PC-3 (cell line): Measurements from ENCODE around the gene XPNPEP3.

Experiments used
- EZH2 ChIP-seq: fragments of 300-600 bp; sonication (generic); IDR thresholded peaks from one replicate; pipeline ENCODE4 v1.6.1; 2017; ENCODE audit warnings: antibody characterized with exemption, mild to moderate bottlenecking, low read length; ENCODE audit not compliant: unreplicated experiment
- EZH2phosphoT487 ChIP-seq: fragments of 300-600 bp; sonication (generic); IDR thresholded peaks from 2 replicates; pipeline ENCODE4 v1.6.1; 2018; ENCODE audit warnings: mild to moderate bottlenecking, antibody characterized with exemption, low read length, borderline replicate concordance
- TF ChIP-seq, protein P1 (sequence below): fragments of 300-600 bp; sonication (generic); conservative IDR thresholded peaks from 2 replicates; pipeline ENCODE4 v1.5.1; 2017; ENCODE audit warnings: antibody characterized with exemption, low read depth, mild to moderate bottlenecking, low read length

GRCh38 chr22:40855071-40855978 lies 1.6 kb upstream of the XPNPEP3 start:
- TF ChIP-seq, protein P1, sequence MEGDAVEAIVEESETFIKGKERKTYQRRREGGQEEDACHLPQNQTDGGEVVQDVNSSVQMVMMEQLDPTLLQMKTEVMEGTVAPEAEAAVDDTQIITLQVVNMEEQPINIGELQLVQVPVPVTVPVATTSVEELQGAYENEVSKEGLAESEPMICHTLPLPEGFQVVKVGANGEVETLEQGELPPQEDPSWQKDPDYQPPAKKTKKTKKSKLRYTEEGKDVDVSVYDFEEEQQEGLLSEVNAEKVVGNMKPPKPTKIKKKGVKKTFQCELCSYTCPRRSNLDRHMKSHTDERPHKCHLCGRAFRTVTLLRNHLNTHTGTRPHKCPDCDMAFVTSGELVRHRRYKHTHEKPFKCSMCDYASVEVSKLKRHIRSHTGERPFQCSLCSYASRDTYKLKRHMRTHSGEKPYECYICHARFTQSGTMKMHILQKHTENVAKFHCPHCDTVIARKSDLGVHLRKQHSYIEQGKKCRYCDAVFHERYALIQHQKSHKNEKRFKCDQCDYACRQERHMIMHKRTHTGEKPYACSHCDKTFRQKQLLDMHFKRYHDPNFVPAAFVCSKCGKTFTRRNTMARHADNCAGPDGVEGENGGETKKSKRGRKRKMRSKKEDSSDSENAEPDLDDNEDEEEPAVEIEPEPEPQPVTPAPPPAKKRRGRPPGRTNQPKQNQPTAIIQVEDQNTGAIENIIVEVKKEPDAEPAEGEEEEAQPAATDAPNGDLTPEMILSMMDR: no peak
- TF ChIP-seq EZH2 (no peak), EZH2phosphoT487 (no peak)
